Measurements from ENCODE around the gene PI4KB.

Gene PI4KB

GRCh38 chr1:151369302-151369610 is 42.0 kb upstream of the PI4KB start:
- TF ChIP-seq CTCF (IDR thresholded peaks at IDR 0.05; ENCODE audit: insufficient read depth, low read depth, low read length, missing control alignments): no peak
- no peak overlapping the region for H3K4me3 ChIP-seq (ENCODE audit: low read length)
- no peak for DNase-seq (ENCODE audit: low read depth)

- H3K4me3 ChIP-seq (ENCODE audit: low read length): no peak overlapping the region
- no peak for DNase-seq (ENCODE audit: low read depth)
- TF ChIP-seq CTCF (IDR thresholded peaks at IDR 0.05; ENCODE audit: insufficient read depth, low read depth, low read length, missing control alignments): no peak
These were observed 41.4 kb upstream of the PI4KB start for GRCh38 chr1:151368393-151369301.

- no peak for DNase-seq (ENCODE audit: low read depth)
- TF ChIP-seq CTCF (IDR thresholded peaks at IDR 0.05; ENCODE audit: insufficient read depth, low read depth, low read length, missing control alignments): no peak
These were observed 40.6 kb upstream of the PI4KB start for GRCh38 chr1:151367658-151368392.

GRCh38 chr1:151364996-151365395 is 37.8 kb upstream of the PI4KB start:
- no peak overlapping the region for H3K4me3 ChIP-seq (ENCODE audit: low read length)
- TF ChIP-seq CTCF (IDR thresholded peaks at IDR 0.05; ENCODE audit: insufficient read depth, low read depth, low read length, missing control alignments): no peak
- no peak for DNase-seq (ENCODE audit: low read depth)

More at GRCh38 chr1:151367658-151368392, 40.6 kb upstream of the PI4KB start:
- H3K4me3 ChIP-seq (ENCODE audit: low read length): no peak overlapping the region

- H3K4me3 ChIP-seq (ENCODE audit: low read length): no peak overlapping the region
- DNase-seq (ENCODE audit: low read depth): no peak
- no peak for TF ChIP-seq CTCF (IDR thresholded peaks at IDR 0.05; ENCODE audit: insufficient read depth, low read depth, low read length, missing control alignments)
These were observed 35.3 kb upstream of the PI4KB start for GRCh38 chr1:151362308-151363155.

- no peak for DNase-seq (ENCODE audit: low read depth)
- TF ChIP-seq CTCF (IDR thresholded peaks at IDR 0.05; ENCODE audit: insufficient read depth, low read depth, low read length, missing control alignments): no peak
- no peak overlapping the region for H3K4me3 ChIP-seq (ENCODE audit: low read length)
These were observed 34.7 kb upstream of the PI4KB start for GRCh38 chr1:151361883-151362282.
